Left kidney (tissue), 2 donors: ENCODE data around the gene ESD. TPM values are rescaled to one million over a fixed set of nuclear protein-coding genes. Genes with fewer than 3 reads are reported as not detected.
"Not testable (repeated sequence)": the region's sequence is repeated elsewhere in the genome, so short reads cannot be mapped to it uniquely, and the experiment has no call there.

Source experiments
- DNase-seq: peaks from one replicate; pipeline ENCODE4 v3.0.0-alpha.2; 2013
- polyA plus RNA-seq: library from polyadenylated mRNA; unstranded; fragments of 120-200 nt; gene quantifications from one replicate; pipeline ENCODE4 v1.2.1, GENCODE V29; 2013; ENCODE audit not compliant: insufficient read length

ESD gene
- polyA plus RNA-seq, 1 donor, result 243 TPM

GRCh38 chr13:46797501-46798237 is 708 bp upstream of the ESD start:
- no peak for DNase-seq

GRCh38 chr13:46796129-46796514 is 839 bp downstream of the ESD start:
- DNase-seq, result no peak

DNA sequence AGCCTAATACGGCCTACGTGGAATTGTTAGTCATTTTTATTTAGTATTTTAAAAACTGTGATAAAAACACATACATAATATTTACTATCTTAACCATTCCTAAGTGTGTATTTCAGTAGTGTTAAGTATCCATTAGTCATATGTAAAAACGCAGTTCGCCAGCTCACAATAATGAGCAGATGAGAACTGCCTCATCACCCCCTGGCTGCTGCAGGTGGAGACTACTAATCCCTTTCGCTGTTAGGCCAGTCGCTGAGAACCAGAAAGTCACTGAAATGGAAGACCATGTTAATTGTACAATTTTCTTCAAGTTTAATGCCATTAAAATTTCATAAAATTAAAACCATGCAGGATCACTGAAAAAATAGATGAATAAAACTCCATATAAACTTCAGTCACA is 1.6 kb downstream of the ESD start:
- DNase-seq, result no peak

- DNase-seq, result no peak
Measured at GRCh38 chr13:46783504-46783903, 13.5 kb downstream of the ESD start.

DNA sequence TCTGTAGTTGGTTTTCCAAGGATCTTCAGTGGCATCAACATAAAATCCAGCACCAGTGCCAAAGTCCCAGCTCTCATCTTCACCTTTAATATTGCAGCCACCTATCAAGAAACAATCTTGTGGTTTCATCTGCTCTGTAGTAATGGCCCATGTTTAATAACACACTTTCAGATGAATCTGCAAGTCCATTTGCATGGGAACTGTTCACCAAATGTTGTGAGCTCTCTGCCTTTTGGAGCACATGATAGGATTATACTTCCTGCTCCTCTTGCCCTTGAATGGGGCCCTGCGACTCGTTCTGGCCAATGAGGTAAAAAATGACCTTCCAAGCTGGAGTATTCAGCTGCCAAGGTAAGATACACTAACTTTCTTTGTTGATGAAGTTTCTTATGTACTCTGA is 14.3 kb downstream of the ESD start:
- no peak for DNase-seq

- no peak for DNase-seq
Measured at GRCh38 chr13:46782066-46782465, 14.9 kb downstream of the ESD start.

- DNase-seq, result no peak
Measured at GRCh38 chr13:46778890-46779289, 18.1 kb downstream of the ESD start.

DNA sequence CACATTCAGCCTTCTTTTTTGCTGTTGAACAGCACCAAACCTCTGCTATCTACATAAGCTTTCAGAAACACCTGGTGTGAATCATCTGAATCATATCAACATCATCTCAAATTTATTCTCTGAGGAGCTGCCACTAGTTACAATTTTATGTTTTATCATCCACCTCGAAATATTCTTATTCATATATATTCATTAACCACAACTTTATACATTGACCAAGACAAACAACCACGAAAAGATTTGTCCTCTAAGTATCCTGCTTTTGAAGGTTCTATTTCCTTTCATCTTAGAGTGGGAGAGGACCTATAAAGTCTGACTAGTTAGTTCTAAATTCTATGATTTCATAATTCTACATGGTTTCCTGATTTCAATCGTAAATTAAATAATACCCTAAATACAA is 18.9 kb downstream of the ESD start:
- DNase-seq, result no peak

GRCh38 chr13:46775385-46776107 is 21.4 kb downstream of the ESD start:
- no peak for DNase-seq

GRCh38 chr13:46773541-46773940 is 23.4 kb downstream of the ESD start:
- DNase-seq, result no peak

GRCh38 chr13:46771693-46772092 is 25.3 kb downstream of the ESD start:
- no peak for DNase-seq

- not testable (repeated sequence) for DNase-seq
Measured at GRCh38 chr13:46769925-46770324, 27.0 kb downstream of the ESD start.

DNA sequence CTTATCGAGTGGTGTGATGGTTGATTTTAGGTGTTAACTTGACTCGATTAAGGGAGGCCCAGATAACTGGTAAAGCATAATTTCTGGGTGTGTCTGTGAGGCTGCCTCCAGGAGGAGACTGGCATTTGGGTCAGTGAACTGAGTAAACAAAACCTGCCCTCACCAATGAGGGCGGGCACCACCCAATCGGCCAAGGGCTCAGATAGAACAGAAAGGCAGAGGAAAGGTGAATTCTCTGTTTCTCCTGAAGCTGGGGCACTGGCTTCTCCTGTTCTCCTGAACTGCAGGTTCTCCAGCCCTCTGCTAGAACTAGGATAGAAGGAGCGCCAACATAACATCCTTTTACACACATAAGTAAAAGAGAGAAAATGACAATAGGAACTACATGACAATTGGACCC is 35.1 kb downstream of the ESD start:
- no peak for DNase-seq

GRCh38 chr13:46761174-46761573 is 35.8 kb downstream of the ESD start:
- DNase-seq, result no peak

GRCh38 chr13:46759846-46760245 is 37.1 kb downstream of the ESD start:
- no peak for DNase-seq

DNA sequence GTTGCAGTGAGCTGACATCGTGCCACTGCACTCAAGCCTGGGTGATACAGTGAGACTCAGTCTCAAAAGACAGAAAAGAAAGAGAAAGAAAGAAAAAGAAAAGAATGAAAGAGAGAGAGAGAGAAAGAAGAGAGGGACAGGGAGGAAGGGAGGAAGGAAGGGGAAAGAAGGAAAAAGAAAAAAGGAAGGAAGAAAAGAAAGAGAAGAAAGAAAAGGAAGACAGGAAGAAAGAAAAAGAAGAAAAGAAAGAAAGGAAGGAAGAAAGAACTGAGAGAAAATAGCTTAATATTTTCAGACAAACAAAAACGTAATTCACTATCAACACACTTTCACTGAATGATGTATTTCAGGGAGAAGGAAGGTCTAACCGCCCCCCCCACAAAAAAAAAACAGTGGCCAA is 39.3 kb downstream of the ESD start:
- no peak for DNase-seq

DNA sequence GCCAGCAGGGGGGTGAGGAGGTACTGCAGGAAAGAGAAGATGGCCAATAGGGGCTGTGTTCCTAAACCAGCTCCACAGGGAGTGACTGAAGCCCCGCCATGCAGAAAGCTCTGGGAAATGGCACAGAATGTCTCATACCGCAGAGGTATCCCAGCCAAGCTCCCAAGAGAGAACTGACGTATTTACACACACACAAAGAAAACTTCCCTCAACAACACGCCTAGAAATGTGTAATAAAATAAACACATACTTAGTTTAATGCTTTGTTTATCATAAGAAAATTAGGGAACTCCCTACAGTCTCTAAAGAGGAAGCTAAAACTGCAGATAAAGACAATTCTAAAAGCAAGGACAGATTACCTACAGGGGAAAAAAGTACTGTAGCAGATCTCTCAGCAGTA is 40.0 kb downstream of the ESD start:
- DNase-seq, result no peak

DNA sequence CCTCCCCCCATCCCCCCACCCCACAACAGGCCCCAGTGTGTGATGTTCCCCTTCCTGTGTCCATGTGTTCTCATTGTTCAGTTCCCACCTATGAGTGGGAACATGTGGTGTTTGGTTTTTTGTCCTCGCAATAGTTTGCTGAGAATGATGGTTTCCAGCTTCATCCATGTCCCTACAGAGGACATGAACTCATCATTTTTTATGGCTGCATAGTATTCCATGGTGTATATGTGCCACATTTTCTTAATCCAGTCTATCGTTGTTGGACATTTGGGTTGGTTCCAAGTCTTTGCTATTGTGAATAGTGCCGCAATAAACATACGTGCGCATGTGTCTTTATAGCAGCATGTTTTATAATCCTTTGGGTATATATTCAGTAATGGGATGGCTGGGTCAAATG is 41.5 kb downstream of the ESD start:
- not testable (repeated sequence) for DNase-seq

- no peak for DNase-seq
Measured at GRCh38 chr13:46754812-46755211, 42.1 kb downstream of the ESD start.

- DNase-seq, result no peak
Measured at GRCh38 chr13:46753917-46754316, 43.0 kb downstream of the ESD start.

- no peak for DNase-seq
Measured at GRCh38 chr13:46753137-46753536, 43.8 kb downstream of the ESD start.

DNA sequence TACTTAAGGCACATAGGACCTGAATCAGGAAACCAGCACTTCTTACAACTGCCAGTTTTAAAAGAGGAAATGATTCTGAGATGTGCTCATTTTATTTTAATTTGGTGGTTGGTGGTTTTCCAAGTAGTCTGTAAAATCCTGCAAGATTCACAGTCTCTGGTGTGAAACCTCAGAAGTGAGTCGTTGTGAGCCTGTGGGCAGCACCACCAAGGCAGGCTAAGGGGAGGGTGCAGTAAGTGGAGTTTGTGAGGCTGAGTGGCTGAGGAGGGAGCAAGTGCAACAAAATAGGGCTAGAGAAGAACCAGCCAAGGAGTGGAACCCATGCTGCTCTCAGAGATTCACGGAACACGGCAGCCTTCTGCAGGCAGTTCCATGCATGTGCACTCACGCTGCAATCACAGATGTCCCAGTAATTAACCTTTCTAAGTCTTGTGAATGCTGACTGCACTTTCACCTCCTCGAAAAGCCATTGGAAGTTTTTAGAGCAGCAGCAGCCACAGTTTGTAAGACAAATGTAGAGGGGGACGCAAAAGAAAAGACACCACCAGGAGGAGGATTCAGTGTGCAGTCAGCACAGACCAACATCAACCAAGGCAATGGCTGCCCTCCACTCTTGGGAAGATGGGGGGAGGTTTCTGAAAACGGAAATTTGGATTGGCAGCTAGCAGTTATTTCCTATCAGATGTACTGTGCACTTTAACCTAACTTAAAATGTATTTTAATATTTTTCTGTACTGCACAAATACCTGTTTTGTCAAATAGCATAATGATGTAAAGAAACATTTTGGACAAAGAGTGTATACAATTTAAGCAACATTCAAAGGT is 44.9 kb downstream of the ESD start:
- DNase-seq, result no peak

GRCh38 chr13:46749951-46750350 is 47.0 kb downstream of the ESD start:
- DNase-seq, result no peak
